DMS53 (cell line): ENCODE results near the gene RIMS1.
"Not testable (repeated sequence)": the region's sequence is repeated elsewhere in the genome, so short reads cannot be mapped to it uniquely, and the experiment has no call there.

Experiments used
- DNase-seq: peaks from one replicate; lab custom pipeline; 2025; lab: John Stamatoyannopoulos, UW

Gene RIMS1

GRCh38 chr6:71977884-71978283, 91.5 kb downstream of the RIMS1 start:
- DNase-seq = peak; percentile 55

- DNase-seq = no peak
Measured at GRCh38 chr6:71979911-71980310, 93.6 kb downstream of the RIMS1 start.

- DNase-seq = peak; percentile 25
Measured at GRCh38 chr6:71982389-71982788, 96.0 kb downstream of the RIMS1 start.

GRCh38 chr6:71983131-71983530, 96.8 kb downstream of the RIMS1 start:
- no peak for DNase-seq

- no peak for DNase-seq
Measured at GRCh38 chr6:71994705-71995271, 108.4 kb downstream of the RIMS1 start.

- no peak for DNase-seq
Measured at GRCh38 chr6:71997341-71997740, 111.0 kb downstream of the RIMS1 start.

- no peak for DNase-seq
Measured at GRCh38 chr6:72002415-72002814, 116.1 kb downstream of the RIMS1 start.

- not testable (repeated sequence) for DNase-seq
Measured at GRCh38 chr6:72006591-72006990, 120.2 kb downstream of the RIMS1 start.

GRCh38 chr6:72022830-72023229, 136.5 kb downstream of the RIMS1 start:
- no peak for DNase-seq

- DNase-seq = peak; percentile 16
Measured at GRCh38 chr6:72031471-72031870, 145.1 kb downstream of the RIMS1 start.

- peak; percentile 40 for DNase-seq
Measured at GRCh38 chr6:72032086-72032485, 145.7 kb downstream of the RIMS1 start.

GRCh38 chr6:72035486-72035885, 149.1 kb downstream of the RIMS1 start:
- peak; percentile 60 for DNase-seq

- peak; percentile 34 for DNase-seq
Measured at GRCh38 chr6:72035966-72036365, 149.6 kb downstream of the RIMS1 start.

GRCh38 chr6:72037006-72037405, 150.7 kb downstream of the RIMS1 start:
- no peak for DNase-seq

- peak; percentile 70 for DNase-seq
Measured at GRCh38 chr6:72040111-72040510, 153.8 kb downstream of the RIMS1 start.

- DNase-seq = peak; percentile 34
Measured at GRCh38 chr6:72042088-72042487, 155.7 kb downstream of the RIMS1 start.

- DNase-seq = no peak
Measured at GRCh38 chr6:72048080-72048479, 161.7 kb downstream of the RIMS1 start.

- no peak for DNase-seq
Measured at GRCh38 chr6:72049376-72049775, 163.0 kb downstream of the RIMS1 start.

GRCh38 chr6:72061286-72061685, 174.9 kb downstream of the RIMS1 start:
- DNase-seq = no peak

- DNase-seq = no peak
Measured at GRCh38 chr6:72064399-72064975, 178.1 kb downstream of the RIMS1 start.

- no peak for DNase-seq
Measured at GRCh38 chr6:72078096-72078495, 191.7 kb downstream of the RIMS1 start.

- DNase-seq = peak; percentile 30
Measured at GRCh38 chr6:72080260-72080941, 194.1 kb downstream of the RIMS1 start.

GRCh38 chr6:72081871-72082270, 195.5 kb downstream of the RIMS1 start:
- no peak for DNase-seq

GRCh38 chr6:72083976-72084375, 197.6 kb downstream of the RIMS1 start:
- DNase-seq = no peak
